ENCODE data around the gene GBP2. TPM values are rescaled to one million over a fixed set of nuclear protein-coding genes. Genes with fewer than 3 reads are reported as not detected.
A peak's percentile ranks its signal among the peaks of the same experiment; 100 is the strongest.
"Not testable (repeated sequence)": the region's sequence is repeated elsewhere in the genome, so short reads cannot be mapped to it uniquely, and the experiment has no call there.

The GBP2 gene
- total RNA-seq, 2 donors from 2014 or later = 88.4 to 98.8 TPM

- peaks cover 2% of the 10 kb centered on the region for H3K36me3 Mint-ChIP-seq (ENCODE audit: low read depth)
- ATAC-seq (no peak), DNase-seq (no peak)
- H3K9me3 ChIP-seq (ENCODE audit: control insufficient read depth, low read length, poor library complexity, severe bottlenecking) = no peaks in the 10 kb centered on the region
- H3K4me1 Mint-ChIP-seq = peaks cover 3% of the 10 kb centered on the region
- peaks cover 17% of the 10 kb centered on the region for H3K27me3 Mint-ChIP-seq
- no peak overlapping the region for H3K27ac Mint-ChIP-seq
- no peak overlapping the region for H3K4me3 Mint-ChIP-seq
Observed at GRCh38 chr1:89147678-89148658, 22.1 kb upstream of the GBP2 start.

- peaks cover 3% of the 10 kb centered on the region for H3K4me1 Mint-ChIP-seq
- no peaks in the 10 kb centered on the region for H3K9me3 ChIP-seq (ENCODE audit: control insufficient read depth, low read length, poor library complexity, severe bottlenecking)
- no peak overlapping the region for H3K4me3 Mint-ChIP-seq
- peaks cover 2% of the 10 kb centered on the region for H3K36me3 Mint-ChIP-seq (ENCODE audit: low read depth)
- DNase-seq (no peak), ATAC-seq (no peak)
- H3K27ac Mint-ChIP-seq = no peak overlapping the region
- peaks cover 17% of the 10 kb centered on the region for H3K27me3 Mint-ChIP-seq
Observed at GRCh38 chr1:89146721-89147120, 20.8 kb upstream of the GBP2 start.

- no peaks in the 10 kb centered on the region for H3K9me3 ChIP-seq (ENCODE audit: control insufficient read depth, low read length, poor library complexity, severe bottlenecking)
- H3K36me3 Mint-ChIP-seq (ENCODE audit: low read depth) = peaks cover 2% of the 10 kb centered on the region
- H3K27me3 Mint-ChIP-seq = peaks cover 10% of the 10 kb centered on the region
- H3K4me1 Mint-ChIP-seq = no peaks in the 10 kb centered on the region
- no peak overlapping the region for H3K4me3 Mint-ChIP-seq
- H3K27ac Mint-ChIP-seq = no peak overlapping the region
- no peak for ATAC-seq
- no peak for DNase-seq
Observed at GRCh38 chr1:89143484-89143883, 17.6 kb upstream of the GBP2 start.

DNA sequence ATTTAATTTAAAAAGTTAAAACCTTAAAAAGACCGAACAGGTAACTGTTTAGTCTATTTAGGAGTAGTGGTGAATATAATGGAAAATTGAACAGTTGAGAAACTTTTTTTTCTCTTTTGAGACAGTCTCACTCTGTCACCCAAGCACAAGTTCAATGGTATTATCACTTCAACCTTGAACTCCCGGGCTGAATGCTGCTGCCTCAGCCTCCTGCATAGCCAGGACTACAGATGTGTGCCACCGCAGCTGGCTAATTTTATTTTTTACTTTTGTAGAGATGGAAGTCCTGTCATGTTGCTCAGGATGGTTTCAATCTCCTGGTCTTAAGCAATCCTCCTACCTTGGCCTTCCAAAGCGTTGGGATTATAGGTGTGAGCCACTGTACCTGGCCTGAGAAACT is 16.2 kb upstream of the GBP2 start:
- Mint-ChIP-seq H3K27ac (no peak overlapping the region), H3K36me3 (ENCODE audit: low read depth) (no peaks in the 10 kb centered on the region), H3K4me1 (no peaks in the 10 kb centered on the region), H3K27me3 (no peaks in the 10 kb centered on the region), H3K4me3 (no peak overlapping the region)
- H3K9me3 ChIP-seq (ENCODE audit: control insufficient read depth, low read length, poor library complexity, severe bottlenecking) = no peaks in the 10 kb centered on the region
- DNase-seq (no peak), ATAC-seq (no peak)

DNA sequence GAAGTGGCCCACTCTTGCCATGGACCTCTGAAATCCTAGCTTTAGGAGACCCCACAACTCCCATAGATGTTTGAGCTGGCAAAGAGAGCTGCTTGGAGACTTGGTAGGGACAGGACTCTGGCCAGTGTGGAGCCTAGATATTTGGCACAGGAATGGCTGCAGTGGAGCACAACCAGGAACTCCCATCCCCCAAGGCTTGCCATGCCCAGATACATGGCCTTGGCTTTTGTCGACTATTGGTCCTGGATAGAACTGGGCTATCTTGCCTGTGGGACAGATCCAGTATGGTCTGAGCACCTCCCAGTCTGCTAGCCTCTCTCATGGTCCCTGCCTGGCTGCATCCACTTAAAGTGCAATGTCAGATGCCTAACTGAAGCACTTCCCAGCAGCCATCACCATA is 7.8 kb upstream of the GBP2 start:
- H3K27me3 Mint-ChIP-seq = no peaks in the 10 kb centered on the region
- peaks cover 16% of the 10 kb centered on the region for H3K4me1 Mint-ChIP-seq
- H3K4me3 Mint-ChIP-seq = no peak overlapping the region
- ATAC-seq (no peak), DNase-seq (no peak)
- H3K27ac Mint-ChIP-seq = no peak overlapping the region
- peaks cover 13% of the 10 kb centered on the region for H3K36me3 Mint-ChIP-seq (ENCODE audit: low read depth)
- no peaks in the 10 kb centered on the region for H3K9me3 ChIP-seq (ENCODE audit: control insufficient read depth, low read length, poor library complexity, severe bottlenecking)

DNA sequence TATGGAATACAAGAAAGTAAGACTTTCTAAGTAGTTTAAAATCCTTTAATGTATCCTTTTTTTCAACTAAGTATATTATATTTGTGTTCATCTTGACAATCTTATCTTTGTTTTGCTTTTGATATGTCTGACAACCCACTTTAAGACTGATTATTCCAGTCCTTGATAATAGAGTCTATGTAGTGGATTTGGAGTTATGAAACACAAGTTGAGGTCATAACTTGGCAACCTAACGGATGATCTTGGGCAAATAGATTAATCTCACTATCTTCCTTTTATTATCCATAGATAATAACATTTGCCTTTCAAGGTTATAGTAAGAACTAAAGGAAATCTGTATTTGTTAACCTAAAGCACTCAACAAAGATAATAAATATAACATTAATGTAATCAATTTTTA is 4.8 kb upstream of the GBP2 start:
- H3K27ac Mint-ChIP-seq = no peak overlapping the region
- no peaks in the 10 kb centered on the region for H3K9me3 ChIP-seq (ENCODE audit: control insufficient read depth, low read length, poor library complexity, severe bottlenecking)
- no peak for DNase-seq

GRCh38 chr1:89129911-89130310 is 4.0 kb upstream of the GBP2 start:
- Mint-ChIP-seq H3K4me1 (peaks cover 30% of the 10 kb centered on the region), H3K4me3 (no peak overlapping the region), H3K27ac (no peak overlapping the region), H3K36me3 (ENCODE audit: low read depth) (peaks cover 9% of the 10 kb centered on the region), H3K27me3 (no peaks in the 10 kb centered on the region)
- ATAC-seq (no peak), DNase-seq (no peak)
- H3K9me3 ChIP-seq (ENCODE audit: control insufficient read depth, low read length, poor library complexity, severe bottlenecking) = no peaks in the 10 kb centered on the region

More for the DNA sequence above, 4.8 kb upstream of the GBP2 start:
- H3K36me3 Mint-ChIP-seq (ENCODE audit: low read depth) = peaks cover 9% of the 10 kb centered on the region
- no peak for ATAC-seq
- no peak overlapping the region for H3K4me3 Mint-ChIP-seq
- peaks cover 26% of the 10 kb centered on the region for H3K4me1 Mint-ChIP-seq
- H3K27me3 Mint-ChIP-seq = no peaks in the 10 kb centered on the region

- not testable (repeated sequence) for DNase-seq
Observed at GRCh38 chr1:89128003-89128458, 2.1 kb upstream of the GBP2 start.

GRCh38 chr1:89126602-89127565 is 970 bp upstream of the GBP2 start:
- ATAC-seq = peak; percentile 36
- not testable (repeated sequence) for H3K9me3 ChIP-seq (ENCODE audit: control insufficient read depth, low read length, poor library complexity, severe bottlenecking)
- H3K4me1 Mint-ChIP-seq = peaks cover 51% of the 10 kb centered on the region

More at GRCh38 chr1:89128003-89128458, 2.1 kb upstream of the GBP2 start:
- H3K36me3 Mint-ChIP-seq (ENCODE audit: low read depth); H3K9me3 ChIP-seq (ENCODE audit: control insufficient read depth, low read length, poor library complexity, severe bottlenecking); H3K27me3 Mint-ChIP-seq; ATAC-seq: not testable (repeated sequence)
- Mint-ChIP-seq H3K4me3 (peak overlapping the region; percentile 15), H3K27ac (peak overlapping the region; percentile 97), H3K4me1 (peaks cover 43% of the 10 kb centered on the region)

DNA sequence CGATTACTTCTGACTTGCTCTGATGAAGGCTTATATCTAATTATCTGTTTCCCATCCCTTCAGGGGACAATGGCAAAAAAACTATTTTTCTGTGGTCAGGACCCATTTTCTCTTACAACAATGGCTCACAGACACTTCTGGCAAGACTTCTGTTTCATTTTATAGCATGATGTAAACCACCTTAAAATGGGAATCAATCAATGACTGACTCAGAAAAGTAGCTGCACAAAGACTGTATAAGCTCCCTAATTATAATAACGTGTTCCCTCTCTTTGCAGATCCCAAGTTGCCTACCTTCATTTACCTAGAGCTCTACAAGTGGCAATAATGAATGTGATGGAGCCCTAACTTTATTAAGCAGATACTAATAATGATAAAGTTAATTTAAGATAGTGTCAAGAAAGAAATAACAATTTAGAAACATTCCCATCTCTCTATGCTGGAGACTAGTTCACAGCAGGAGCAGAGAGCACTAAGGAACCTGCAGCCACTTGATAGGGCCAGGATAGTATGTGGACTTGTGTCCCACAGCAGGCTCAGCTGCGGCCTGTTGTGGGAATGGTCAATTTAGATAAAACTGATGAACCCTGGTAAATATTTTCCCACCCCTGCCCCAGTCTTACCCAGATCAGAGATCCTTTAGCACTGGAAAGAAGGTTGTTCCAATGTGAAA is 538 bp downstream of the GBP2 start:
- peak overlapping the region; percentile 99 for H3K4me3 Mint-ChIP-seq
- H3K4me1 Mint-ChIP-seq = peaks cover 53% of the 10 kb centered on the region
- peaks cover 11% of the 10 kb centered on the region for H3K36me3 Mint-ChIP-seq (ENCODE audit: low read depth)
- H3K9me3 ChIP-seq (ENCODE audit: control insufficient read depth, low read length, poor library complexity, severe bottlenecking) = no peaks in the 10 kb centered on the region
- ATAC-seq (peak; percentile 29), DNase-seq (no peak)
- H3K27me3 Mint-ChIP-seq = no peaks in the 10 kb centered on the region
- peak overlapping the region; percentile 97 for H3K27ac Mint-ChIP-seq

More at GRCh38 chr1:89126602-89127565, 970 bp upstream of the GBP2 start:
- Mint-ChIP-seq H3K36me3 (ENCODE audit: low read depth) (peaks cover 11% of the 10 kb centered on the region), H3K27ac (peak overlapping the region; percentile 97), H3K4me3 (peak overlapping the region; percentile 99)
- not testable (repeated sequence) for H3K27me3 Mint-ChIP-seq
- peak; percentile 26 to 55 (median 40) for DNase-seq

- H3K27me3 Mint-ChIP-seq = no peaks in the 10 kb centered on the region
- H3K4me1 Mint-ChIP-seq = peaks cover 36% of the 10 kb centered on the region
- H3K4me3 Mint-ChIP-seq = no peak overlapping the region
- DNase-seq (no peak), ATAC-seq (no peak)
- no peaks in the 10 kb centered on the region for H3K9me3 ChIP-seq (ENCODE audit: control insufficient read depth, low read length, poor library complexity, severe bottlenecking)
- H3K27ac Mint-ChIP-seq = peak overlapping the region; percentile 97
- peaks cover 6% of the 10 kb centered on the region for H3K36me3 Mint-ChIP-seq (ENCODE audit: low read depth)
Observed at GRCh38 chr1:89121641-89122040, 4.3 kb downstream of the GBP2 start.

DNA sequence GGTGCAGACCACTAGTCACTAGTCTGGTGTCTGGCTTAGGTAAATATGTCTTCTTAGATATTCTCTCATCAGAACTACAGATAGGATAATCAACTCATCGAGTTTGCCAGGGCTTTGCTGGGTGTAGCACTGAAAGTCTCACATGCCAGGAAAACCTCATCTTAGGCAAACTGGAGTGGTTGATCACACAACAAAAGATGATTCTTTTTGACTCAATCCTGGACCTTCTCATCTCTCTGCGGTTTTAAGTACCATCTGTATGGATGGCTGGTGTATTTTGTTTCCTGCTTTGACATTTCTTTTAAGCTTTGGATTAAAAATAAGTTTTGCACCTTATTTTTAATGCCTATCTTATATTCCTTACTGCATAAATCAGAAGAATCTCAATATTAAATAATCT is 11.3 kb downstream of the GBP2 start:
- DNase-seq (no peak), ATAC-seq (no peak)
- Mint-ChIP-seq H3K27me3 (no peaks in the 10 kb centered on the region), H3K4me3 (no peak overlapping the region), H3K4me1 (peaks cover 21% of the 10 kb centered on the region), H3K27ac (peak overlapping the region; percentile 90), H3K36me3 (ENCODE audit: low read depth) (peaks cover 17% of the 10 kb centered on the region)
- no peaks in the 10 kb centered on the region for H3K9me3 ChIP-seq (ENCODE audit: control insufficient read depth, low read length, poor library complexity, severe bottlenecking)
